Astrocyte of the cerebellum (primary cell): Measurements from ENCODE around the gene FNDC8.
A peak's percentile ranks its signal among the peaks of the same experiment; 100 is the strongest.
"Not testable (repeated sequence)": the region's sequence is repeated elsewhere in the genome, so short reads cannot be mapped to it uniquely, and the experiment has no call there.

Experiments
- DNase-seq: peaks from one replicate; pipeline ENCODE4 v3.0.0-alpha.2; 2011; ENCODE audit warnings: low read depth
- H3K4me3 ChIP-seq: 2 replicates; pipeline ENCODE4 v1.5.1; 2011; ENCODE audit warnings: mild to moderate bottlenecking, low read depth, low read length, moderate library complexity
- in situ Hi-C: cut with HindIII; loops from 2 replicates; pipeline ENCODE4 v1.10.0; 2017; ENCODE audit warnings: low sequenced_read_pairs
- TF ChIP-seq, protein P1 (sequence below): IDR thresholded peaks from 2 replicates; pipeline ENCODE4 v1.5.1; 2012; ENCODE audit warnings: low read length, low read depth, moderate library complexity, mild to moderate bottlenecking; ENCODE audit errors: missing control alignments

The FNDC8 gene

DNA sequence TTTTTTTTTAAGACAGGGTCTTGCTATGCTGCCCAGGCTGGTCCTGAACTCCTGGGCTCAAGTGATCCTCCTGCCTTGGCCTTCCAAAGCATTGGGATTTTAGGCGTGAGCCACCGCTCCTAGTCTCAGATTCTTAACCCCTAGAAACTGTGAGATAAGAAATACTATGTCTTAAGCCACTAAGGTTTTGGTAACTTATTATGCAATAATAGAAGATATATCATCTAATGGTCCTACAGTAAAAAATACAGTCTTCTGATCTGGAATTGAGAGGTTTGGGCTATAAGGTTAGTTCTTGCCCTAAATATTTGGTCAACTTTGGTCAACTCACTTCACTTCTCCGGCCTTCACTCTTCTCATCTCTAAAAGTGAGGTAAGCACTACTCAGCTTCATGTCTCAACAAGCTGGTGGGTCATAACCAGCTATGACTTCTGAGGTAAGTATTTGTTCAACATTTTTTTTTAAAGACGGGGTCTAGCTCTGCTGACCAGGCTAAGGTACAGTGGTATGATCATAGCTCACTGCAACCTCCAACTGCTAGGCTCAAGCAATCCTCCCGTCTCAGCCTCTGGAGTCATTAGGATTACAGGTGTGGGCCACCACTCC lies 16.5 kb upstream of the FNDC8 start:
- TF ChIP-seq, protein P1, sequence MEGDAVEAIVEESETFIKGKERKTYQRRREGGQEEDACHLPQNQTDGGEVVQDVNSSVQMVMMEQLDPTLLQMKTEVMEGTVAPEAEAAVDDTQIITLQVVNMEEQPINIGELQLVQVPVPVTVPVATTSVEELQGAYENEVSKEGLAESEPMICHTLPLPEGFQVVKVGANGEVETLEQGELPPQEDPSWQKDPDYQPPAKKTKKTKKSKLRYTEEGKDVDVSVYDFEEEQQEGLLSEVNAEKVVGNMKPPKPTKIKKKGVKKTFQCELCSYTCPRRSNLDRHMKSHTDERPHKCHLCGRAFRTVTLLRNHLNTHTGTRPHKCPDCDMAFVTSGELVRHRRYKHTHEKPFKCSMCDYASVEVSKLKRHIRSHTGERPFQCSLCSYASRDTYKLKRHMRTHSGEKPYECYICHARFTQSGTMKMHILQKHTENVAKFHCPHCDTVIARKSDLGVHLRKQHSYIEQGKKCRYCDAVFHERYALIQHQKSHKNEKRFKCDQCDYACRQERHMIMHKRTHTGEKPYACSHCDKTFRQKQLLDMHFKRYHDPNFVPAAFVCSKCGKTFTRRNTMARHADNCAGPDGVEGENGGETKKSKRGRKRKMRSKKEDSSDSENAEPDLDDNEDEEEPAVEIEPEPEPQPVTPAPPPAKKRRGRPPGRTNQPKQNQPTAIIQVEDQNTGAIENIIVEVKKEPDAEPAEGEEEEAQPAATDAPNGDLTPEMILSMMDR: no peak
- no peak for DNase-seq
- H3K4me3 ChIP-seq: no peak overlapping the region
- in situ Hi-C loops: no loop called here

GRCh38 chr17:35110791-35111190 lies 10.6 kb upstream of the FNDC8 start:
- DNase-seq, H3K4me3 ChIP-seq, in situ Hi-C loops: not testable (repeated sequence)

DNA sequence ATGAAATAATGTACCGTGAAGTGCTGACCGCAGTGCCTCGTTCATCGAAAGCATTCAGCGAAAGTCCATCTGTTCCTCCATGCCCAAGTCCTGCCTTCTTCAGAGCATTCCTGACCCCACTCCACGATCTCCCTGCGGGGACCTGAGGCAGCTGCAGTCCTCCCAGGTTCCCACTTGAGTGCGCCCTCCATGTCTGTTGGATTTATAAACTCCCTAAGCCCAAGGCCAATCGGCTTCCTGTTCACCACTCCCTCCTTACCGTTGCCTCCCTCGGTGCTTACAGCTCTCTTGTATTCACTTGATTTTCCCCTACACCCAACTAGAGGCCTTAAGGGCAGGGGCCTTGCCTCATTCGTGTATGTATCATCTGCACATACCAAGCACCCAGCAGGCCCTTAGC lies 4.6 kb upstream of the FNDC8 start:
- H3K4me3 ChIP-seq: no peak overlapping the region
- in situ Hi-C loops: no loop called here
- no peak for DNase-seq
- TF ChIP-seq, protein P1: no peak

DNA sequence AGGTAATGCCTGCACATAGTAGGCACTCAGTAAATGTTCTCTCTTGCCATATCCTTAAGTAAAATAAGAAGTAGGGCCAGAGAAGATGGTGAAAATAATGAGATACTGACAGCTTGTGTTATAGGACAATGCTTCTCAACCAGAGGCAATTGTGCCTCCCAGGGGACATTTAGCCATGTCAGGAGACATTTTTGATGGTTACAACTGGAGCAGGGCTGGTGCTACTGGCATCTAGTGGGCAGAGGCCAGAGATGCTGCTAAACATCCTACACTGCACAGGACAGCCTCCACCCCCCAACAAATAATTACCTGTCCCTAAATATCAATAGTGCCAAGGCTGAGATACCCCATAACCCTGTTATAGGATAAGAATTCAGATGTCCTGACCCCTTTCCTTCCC lies 3.4 kb upstream of the FNDC8 start:
- no peak overlapping the region for H3K4me3 ChIP-seq
- DNase-seq: no peak
- in situ Hi-C loops: no loop called here
- TF ChIP-seq, protein P1: peak; percentile 24

DNA sequence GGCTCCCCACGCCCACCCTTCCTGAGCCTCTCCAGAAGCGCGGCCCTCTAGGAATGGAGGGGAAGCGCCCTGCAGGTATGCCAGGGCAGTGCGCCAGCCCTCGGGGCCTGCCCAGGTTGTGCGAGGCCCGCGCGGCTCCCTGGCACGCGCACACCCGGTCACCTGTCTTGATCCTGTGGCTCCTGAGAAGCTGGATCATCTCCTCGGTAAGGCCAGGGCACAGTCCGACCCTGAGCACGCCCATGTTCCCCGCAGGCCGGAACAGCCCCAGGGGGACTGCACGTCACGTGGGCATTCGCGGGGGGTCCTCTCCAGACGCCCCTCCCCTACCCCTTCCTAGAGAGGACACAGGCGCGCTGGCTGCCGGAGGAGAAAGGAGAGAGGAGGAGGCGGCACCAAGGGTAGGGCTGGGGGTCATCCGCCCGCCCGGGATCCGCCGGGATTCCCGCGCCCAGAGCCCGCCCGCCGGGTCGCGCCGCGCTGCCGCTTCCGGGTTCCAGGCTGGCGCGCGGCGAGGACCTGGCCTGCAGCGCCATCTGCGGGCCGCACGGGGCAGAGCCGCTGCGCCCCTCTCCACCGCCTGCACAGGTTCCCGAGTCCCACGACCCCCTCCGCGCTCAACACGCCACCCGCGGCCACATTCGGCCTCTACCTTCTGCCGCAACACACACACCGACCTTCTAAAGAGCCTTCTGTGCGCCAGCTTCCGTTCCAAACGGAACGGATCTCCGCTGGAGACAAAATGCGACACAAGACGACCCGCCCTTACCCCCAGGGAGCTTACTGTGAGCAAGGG lies 1.8 kb upstream of the FNDC8 start, which contains the start of gene RAD51D:
Gene RAD51D (minus strand): TSS at position 491 of the 796 bp plus-strand sequence. CDS start 247 bp downstream, at position 244.
- TF ChIP-seq, protein P1: peak; percentile 72
- DNase-seq: peak; percentile 19
- in situ Hi-C loops: no loop called here

GRCh38 chr17:35127751-35128514 lies 6.5 kb downstream of the FNDC8 start:
- H3K4me3 ChIP-seq: no peak overlapping the region
- TF ChIP-seq, protein P1: no peak
- DNase-seq: no peak
- in situ Hi-C loops: loop anchor here (5.0 to 25.0 kb wide), 4 partner anchors 409 to 691 kb away; partner anchors contain the start of gene SLFN12L

More for the DNA sequence above, 1.8 kb upstream of the FNDC8 start, which contains the start of gene RAD51D:
- H3K4me3 ChIP-seq: peak within 1 kb of the TSS; percentile 73
